ENCODE results near the gene PPP4R1.

The PPP4R1 gene

DNA sequence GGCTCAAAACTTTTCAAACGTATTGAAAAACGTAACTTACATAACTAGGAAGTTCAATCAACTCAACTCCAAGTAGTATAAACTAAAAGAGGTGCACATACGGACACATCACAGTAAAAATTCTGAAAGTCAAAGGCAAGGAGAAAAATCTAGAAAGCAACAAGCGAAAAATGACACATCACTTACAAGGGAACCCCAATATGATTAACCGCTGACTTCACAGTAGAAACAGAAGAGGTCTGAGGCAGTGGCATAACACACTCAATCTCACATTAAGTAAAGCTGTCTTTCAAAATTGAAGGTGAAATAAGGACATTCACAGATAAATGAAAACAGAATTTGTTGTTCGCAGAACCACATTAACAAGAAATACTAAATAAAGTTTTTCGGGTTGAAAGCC is 32.7 kb downstream of the PPP4R1 start:
- DNase-seq, result no peak

DNA sequence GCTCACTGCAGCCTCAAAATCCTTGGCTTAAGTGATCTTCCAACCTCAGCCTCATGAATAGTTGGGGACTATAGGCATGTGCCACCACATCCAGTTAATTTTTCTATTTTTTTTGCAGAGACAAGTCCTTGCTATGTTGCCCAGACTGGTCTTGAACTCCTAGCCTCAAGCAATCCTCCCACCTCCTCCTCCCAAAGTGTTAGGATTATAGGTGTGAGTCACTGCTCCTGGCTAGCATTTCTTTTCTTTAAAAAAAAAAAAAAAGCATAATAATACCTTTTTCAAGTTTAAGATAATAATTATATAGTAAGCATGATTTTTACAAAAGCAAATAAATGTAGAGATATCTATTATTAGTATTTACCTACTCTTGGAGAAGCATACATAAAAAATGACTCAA is 36.1 kb downstream of the PPP4R1 start:
- DNase-seq, result no peak

DNA sequence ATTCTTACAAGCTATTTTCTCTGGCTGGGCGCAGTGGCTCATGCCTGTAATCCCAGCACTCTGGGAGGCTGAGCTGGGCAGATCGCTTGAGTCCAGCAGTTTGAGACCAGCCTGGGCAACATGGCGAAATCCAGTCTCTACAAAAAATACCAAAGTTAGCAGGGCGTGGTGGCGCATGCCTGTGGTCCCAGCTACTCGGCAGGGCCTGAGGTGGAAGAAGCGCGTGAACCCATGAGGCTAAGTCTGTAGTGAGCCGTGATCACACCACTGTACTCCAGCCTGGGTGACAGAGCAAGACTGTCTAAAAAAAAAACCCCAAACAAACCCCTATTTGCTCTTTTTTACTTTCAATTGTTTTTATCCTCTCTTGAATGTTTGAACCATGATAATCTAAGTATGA is 37.0 kb downstream of the PPP4R1 start:
- no peak for DNase-seq

DNA sequence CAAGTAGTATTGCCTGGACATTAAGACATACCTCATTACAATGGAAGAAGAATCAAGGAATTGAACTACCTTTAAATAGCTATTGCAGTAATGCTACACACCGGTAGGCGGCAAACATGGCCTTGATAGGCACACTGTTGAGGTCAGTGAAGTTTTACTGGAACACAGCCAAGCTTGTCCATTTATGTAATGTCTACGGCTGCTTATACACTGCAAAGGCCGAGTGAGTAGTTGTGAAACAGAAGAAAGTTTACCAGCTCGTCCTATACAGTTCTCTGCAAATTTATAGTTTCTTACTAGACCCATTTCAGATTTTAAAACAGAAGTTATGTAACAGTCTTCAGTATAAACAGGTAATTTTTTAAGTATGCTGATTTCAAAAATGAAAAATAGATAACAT is 38.8 kb downstream of the PPP4R1 start:
- DNase-seq, result peak; percentile 54

DNA sequence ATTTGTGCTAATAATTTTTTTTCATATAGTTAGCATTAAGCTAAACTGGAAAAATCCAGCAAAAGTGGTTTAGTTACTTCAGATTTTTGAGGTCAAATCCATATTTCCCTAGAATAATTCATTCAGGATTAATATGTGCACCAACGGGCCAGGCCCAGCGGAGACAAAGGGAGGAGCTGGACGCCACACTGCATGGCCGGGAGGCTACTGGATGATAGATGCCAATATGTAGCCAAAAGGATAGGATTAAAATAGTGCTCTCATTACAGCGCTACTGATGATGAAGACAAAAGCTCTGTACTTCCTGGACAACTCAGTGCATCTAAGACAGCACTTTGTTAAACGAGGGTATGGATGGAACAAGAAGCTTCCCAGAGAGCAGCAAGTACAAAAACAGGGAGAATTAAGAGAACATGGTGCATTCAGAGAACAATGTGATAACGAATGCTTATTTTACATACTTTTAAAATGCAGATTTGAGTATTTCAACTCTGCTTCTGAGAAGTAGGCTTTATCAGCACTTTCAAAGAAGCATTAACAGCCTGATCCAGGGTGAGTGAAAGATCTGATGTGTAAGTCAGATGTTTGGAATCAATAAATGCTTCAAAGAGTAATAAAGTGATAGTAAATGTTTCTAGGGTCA is 39.8 kb downstream of the PPP4R1 start:
- DNase-seq, result no peak

DNA sequence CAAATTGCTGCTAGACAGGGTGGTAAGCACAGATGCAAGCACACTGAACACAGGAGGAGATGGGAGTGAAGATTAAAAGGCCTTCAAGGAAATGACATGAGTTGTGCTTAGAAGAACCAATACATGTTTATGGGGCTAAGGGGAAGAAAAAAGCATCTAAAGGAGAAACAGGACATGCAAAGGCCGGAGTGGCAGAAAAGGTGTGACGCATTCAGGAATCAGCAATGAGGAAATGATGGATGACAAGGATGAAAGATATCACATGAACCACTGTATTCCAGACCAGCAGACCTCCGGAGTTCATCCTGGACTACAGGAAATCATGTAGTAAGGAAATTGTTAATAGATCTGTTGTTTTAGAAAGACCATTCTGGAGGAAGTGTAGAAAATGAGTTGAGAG is 42.8 kb downstream of the PPP4R1 start:
- no peak for DNase-seq

DNA sequence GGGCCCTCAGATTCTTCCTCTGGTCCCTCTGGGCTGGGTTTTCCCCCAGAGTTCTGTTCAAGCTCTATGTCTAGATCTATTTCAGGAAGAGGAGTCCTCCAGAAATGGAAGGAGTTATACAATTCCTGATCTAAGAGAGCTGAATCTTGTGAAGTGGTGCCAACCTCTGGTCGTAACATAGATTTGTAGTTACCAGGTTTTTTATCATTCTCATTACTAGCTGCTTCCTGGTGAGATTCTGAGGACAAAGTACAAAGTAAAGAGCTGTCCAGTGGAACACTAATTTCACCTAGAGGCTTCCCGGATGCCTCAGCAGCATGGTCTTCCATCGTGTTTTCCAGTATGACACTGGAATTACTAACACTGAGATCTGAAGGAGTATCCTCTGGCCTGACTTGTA is 44.1 kb downstream of the PPP4R1 start:
- no peak for DNase-seq

DNA sequence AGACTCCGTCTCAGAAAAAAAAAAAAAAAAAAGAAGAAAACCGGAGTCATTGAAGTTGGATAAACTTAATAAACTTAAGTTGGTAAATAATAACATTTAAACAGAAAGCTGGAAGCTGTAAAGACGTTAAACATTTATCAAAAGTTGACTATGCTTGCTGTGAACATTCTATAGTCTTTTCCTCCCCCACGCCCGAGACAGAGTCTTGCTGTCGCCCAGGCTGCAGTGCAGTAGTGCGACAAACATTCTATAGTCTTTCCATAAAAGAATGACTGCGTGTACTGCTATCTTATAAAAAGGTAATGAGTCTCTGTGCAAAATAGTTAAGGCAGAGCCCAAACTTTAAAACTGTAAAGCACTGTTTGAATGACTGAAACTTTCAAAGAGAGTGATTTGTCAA is 45.2 kb downstream of the PPP4R1 start:
- DNase-seq, result no peak

DNA sequence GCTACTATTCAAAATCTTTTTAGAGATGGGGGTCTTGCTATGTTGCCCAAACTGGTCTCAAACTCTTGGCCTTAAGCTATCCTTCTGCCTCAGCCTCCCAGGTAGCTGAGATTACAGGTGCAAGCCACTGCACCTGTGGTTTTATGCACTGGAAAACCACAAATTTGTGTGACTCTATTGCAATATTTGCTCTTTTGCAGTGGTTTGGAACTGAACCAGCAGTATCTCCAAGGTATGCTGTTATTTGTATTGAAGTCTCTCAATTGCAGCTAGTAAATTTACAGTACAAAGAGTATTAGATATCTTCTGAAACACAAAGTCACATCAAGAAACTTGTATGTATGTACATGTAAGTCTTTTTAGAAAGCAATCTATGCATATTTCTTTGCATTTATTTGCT is 46.2 kb downstream of the PPP4R1 start:
- no peak for DNase-seq

DNA sequence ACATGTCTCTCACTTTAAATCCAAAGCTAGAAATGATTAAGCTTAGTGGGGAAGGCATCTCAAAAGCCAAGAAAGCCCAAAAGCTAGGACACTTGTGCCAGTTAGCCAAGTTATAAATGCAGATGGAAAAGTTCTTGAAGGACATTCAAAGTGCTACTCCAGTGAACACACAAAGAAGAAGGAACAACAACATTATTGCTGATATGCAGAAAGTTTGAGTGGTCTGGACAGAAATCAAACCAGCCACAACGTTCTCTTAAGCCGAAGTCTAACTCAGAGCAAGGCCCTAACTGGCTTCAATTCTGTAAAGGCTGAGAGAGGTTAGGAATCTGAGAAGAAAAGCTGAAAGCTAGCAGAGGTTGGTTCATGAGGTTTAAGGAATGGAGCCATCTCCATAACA is 49.0 kb downstream of the PPP4R1 start:
- DNase-seq, result no peak

DNA sequence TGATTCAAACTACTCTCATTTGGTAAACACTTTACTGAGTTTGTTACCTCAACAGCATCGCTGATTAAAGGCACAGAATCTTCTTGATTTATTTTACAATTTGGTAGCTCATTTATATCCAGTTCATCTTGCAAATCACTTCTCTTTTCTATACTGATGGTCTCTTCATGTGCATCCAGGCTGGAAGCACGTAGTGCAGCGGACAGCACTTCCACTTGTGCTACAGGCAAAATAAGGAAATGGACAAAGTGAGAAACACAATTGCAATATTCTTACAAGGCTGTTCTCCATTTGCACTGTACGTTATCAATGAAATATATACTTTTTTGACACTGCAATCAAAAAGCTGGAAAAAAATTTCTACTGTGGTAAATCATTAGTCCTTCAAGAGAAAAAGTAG is 51.0 kb downstream of the PPP4R1 start:
- DNase-seq, result no peak

DNA sequence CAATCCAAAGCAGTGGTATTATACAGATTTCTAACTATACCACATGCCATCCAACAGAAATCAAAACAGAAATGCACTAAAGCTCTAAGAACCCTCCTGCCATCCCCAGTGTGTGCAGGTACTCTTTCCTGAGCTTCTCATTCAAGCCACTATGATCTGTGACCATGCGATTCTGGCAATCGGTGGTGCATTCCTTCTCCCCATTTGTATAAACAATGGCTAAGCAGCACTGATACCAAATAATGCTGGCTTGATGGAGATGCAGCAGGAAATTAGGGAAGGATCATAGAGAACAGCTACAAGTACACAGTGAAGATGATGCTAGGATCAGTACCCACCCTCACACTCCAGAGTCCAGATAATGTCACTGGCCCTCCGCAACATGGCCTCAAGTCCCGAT is 51.8 kb downstream of the PPP4R1 start:
- DNase-seq, result no peak

DNA sequence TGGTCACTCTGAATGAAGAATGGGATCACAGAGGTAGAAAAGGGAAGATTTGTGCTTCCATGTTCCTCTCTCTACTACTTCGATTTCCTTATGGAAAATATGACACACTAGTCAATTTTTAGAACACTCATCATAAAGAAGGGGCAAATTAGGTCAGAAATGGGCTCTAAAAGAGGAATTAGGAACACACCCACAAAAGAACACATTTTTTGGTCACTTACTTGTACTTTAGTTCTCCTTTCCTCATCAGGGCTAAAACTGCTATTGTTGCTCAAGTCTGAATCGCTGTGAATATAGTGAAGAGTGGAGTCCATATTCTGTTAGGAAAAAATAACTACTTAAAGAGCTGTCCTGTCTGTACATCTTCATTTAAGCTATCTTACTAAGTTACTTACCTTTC is 52.6 kb downstream of the PPP4R1 start:
- no peak for DNase-seq

DNA sequence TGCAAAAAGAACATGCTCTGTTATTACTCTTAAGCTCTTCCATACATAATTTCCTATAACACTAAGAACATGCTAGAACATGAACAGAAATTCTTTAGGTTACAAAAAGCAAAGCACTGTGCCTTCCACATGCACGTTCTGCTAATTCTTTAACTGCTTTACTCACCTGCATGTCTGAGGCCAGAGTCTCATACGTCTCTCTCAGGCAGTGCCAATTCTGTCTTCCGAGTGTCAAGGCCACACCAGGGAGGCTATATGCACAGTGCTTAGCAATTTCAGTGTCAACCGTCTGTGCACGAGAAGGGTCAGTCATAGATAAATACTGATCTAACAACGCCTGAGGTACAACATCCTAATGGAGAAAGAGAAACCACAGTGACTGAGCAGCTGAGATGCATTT is 55.1 kb downstream of the PPP4R1 start:
- DNase-seq, result no peak

DNA sequence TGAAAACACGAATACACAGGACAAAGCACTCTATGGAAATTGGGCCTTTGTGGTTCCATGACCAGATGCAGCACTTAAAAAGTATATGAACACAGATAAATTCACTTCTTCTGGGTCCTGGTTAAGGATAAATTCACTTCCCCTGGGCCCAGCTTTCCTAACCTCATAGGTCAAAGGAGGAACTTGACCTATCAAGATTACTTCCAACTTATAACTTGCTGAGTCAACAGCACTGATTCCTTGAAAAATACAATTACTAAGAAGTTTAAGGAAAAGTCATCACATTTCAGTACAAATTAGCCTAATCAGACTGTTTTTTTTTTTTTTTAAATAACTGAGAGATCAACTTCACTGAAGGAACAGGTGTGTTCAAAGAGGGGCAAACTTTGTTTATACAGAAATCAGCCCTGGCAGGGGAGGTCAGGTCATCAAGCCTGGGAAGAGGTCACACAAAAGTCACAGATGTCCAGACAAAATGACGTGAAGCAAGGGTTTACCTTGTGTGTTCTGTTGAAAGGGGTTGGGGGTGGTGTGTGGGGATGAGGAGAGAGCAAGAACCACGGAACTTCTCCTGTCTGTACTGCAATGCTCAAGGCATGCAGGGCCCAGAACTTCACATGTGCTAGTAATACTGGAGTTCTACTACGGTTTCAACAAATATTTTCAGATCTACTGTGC is 55.8 kb downstream of the PPP4R1 start:
- DNase-seq, result no peak

DNA sequence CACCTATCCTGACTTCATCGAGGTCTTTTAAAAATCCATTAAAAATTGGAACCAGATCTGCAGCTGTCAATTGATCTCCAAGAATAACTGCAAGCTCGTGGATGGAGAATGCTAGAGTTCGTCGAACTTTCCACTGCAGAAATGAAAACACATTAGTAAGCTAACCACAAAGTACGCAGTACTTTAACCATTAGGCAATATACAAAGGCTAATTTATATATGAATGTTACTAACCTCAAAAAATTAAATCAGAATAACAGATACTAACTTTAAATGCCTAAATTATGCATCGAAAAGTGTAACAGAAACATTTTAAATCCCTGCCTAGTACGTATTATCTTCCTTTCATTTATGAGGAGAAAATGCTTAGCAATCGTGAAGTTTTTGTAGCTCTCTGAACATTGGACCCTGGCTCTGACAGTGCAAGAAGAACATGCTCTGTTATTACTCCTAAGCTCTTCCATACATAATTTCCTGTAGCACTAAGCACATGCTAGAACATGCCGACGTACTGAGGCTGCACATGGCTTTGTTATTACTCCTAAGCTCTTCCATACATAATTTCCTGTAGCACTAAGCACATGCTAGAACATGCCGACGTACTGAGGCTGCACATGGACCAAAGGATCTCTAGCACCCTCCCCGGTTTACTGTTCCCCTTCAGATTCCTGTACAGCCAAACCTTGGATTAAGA is 57.0 kb downstream of the PPP4R1 start:
- no peak for DNase-seq

DNA sequence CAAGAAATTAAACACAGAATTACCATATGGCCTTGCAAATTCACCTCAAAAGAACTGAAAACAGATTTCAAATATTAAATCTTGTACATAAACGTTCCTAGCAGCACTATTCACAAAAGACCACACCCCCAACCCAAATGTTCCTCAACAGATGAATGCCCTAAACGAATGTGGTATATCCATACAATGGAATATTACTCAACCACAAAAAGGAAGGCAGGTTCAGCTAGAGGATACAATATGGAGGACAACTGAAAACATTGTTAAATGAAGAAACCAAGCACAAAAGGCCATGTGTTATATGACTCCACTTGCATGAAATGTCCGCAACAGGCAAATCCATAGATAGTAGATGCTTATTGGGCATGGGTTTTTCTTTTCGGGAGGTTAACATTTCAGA is 61.7 kb downstream of the PPP4R1 start:
- no peak for DNase-seq

DNA sequence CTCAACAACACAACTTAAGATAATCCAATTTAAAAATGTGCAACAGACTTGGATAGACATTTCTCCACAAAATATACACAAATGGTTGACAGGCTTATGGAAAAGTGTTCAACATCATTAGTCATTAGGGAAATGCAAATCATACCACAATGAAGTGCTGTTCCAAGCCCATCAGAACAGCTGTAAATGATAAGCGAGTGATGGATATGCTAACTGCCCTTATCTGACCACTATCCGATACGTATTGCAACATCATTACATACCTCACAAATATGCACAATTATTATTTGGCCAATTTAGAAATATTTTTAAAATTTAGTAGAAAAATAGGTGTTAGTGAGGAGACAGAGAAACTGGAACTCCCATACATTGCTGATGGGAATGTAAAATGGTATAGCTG is 62.2 kb downstream of the PPP4R1 start:
- DNase-seq, result no peak

DNA sequence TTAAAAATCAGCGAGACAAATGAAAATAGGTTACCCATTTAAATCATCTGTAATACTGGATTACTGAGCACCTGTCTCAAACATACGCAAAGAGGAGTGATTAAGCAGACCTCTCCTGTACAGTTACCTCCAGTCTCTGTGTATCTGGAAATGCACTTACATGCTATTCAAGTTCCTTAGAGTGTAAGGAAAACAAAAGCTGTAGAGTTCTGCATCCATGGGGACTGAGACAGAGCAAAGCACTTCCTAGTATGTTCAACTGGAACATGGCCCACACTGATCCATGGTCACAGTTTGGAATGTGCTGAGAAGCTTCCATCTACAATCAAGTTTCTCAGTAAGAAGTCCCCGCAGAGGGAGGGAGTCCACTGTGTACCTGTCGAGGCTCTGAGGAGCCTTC is 63.9 kb downstream of the PPP4R1 start:
- no peak for DNase-seq

DNA sequence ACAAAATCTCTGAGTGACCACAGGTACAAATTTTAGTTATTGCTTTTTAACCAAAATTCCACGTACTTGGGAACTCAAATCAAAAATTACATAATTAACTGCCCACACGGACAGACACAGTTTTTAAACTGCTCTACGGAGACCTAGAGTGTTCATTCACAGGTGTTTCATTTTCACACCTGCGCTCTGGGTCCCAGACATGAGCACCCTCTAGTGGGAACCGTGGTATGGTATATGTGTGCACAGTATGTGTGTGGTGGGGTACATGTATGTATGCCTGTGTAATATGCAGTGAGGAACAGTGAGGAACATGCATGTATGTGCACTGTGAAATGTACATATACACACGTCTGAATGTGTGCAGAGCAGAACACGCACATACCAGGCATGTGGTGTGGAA is 65.0 kb downstream of the PPP4R1 start:
- DNase-seq, result no peak

DNA sequence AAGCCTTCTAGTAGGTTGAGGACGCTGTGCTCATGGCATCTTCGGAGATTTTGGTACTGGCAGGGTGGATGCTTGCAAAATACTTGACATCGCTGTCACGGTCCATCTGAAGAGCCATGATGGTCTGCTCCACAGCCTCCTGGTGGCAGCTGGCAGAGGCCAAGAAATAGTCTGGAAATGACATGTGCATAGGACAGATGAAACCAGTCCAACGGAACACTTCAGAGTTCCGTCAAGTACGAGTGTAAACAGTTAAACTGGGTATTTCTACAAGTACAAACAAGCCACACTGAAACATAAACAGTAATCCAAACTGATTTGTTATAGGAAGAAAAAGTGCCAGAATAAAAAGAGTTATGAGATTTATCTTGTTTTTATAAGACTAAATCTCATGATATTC is 66.6 kb downstream of the PPP4R1 start:
- peak; percentile 25 for DNase-seq

DNA sequence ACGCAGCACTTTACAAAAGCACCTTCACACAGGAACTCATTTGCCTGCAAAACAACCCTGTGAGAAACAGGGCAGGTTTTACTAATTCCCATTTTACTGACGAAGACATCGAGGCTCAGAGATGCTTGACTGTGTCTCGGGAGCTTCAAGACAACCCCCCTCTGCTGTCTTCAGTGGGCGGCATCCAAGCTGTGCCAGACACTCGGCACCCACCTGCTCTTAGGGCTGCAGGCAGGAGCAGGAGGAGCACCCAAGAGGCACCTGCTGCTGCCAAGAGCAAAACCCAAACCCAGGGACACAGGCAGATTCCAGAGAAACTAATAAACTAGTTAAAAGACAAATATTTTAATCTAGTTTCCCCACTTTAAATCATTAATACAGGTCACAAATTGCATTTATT is 67.9 kb downstream of the PPP4R1 start:
- no peak for DNase-seq

DNA sequence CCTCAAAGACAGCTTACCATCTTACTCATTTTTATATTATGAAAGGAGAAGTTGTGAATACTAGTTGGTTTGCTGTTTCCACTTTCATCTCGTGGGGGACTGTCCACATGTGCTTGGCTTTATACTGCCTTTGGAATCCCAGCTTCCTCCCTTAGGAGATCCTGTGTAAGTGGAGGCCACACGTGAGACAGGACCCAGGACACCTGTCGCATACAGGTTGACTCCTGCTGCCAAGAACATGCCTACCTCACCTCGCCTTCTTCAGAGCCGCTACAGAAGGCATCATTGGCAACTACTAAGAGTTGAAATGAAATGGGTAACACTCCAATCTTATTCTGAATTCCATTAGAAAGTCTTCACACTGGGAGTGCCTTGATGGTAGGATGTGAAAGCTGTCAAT is 69.3 kb downstream of the PPP4R1 start:
- no peak for DNase-seq

DNA sequence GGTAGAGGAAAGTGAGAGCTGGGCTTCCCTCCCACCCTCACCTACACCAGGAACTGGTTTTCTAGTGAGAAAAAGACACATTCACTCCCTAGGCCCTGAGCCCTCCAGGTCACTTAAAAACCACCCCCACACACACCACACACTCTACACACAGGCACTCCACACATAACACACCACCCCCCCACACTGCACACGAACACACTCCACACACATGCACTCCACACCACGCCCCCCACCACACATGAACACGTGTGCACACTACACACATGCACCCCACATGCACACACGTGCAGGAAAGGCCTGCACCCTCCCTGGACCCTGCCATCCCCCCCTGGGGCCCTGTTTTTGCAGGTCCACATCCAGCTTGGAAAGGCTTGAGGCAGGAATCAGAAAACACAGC is 71.4 kb downstream of the PPP4R1 start:
- DNase-seq, result no peak

DNA sequence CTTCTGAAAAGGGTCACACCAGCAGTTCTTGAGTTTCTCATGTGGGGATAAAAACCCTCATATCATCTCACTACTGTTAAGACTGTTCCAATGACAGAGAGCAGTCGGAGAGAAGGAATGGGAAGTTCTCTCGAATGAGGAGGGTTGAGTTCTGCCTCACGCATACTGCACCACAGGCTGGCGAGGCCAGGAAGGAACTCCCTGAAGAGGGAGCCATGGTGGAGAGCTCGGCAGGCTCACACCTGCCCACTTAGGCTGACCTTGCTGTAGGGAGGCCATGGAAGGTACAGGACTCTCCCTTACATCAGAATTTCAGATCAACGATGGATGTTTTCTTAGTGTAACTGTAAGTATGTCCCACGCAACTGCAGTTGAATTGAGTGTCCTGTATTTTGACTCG is 74.4 kb downstream of the PPP4R1 start:
- DNase-seq, result no peak
